A673 (cell line): ENCODE results near the gene MAML2. TPM values are rescaled to one million over a fixed set of nuclear protein-coding genes. Genes with fewer than 3 reads are reported as not detected.

Source experiments
- BruUV-seq: library from RNA; stranded (reverse); fragments of 400-500 nt; replicated peaks from 2 replicates; lab custom pipeline; 2021; lab: Mats Ljungman, UMichigan
- CTCF ChIA-PET: fragments of 300-600 bp; sonication (Branson Sonifier 250); formaldehyde crosslinking; loops from one replicate; lab custom pipeline; 2022; ENCODE audit warnings: antibody characterized with exemption; lab: Charles Lee
- POLR2A ChIA-PET: fragments of 300-600 bp; sonication (Branson Sonifier 250); formaldehyde crosslinking; loops from one replicate; lab custom pipeline; 2022; ENCODE audit warnings: antibody characterized with exemption; ENCODE audit not compliant: low non-redundant PET; lab: Charles Lee
- DNase-seq: peaks from one replicate; pipeline ENCODE4 v3.0.0-alpha.2; 2015; ENCODE audit warnings: low spot score
- H3K27ac ChIP-seq: fragments of 200-600 bp; sonication (generic); 2 replicates; pipeline ENCODE4 v1.5.1; 2016; ENCODE audit warnings: mixed run types, low read depth, mild to moderate bottlenecking, mixed read lengths, antibody characterized with exemption, low read length; ENCODE audit not compliant: poor library complexity, severe bottlenecking
- H3K27me3 ChIP-seq: fragments of 200-600 bp; sonication (generic); replicated peaks from 2 replicates; pipeline ENCODE4 v1.6.1; 2017; ENCODE audit warnings: mixed run types, low read depth, mild to moderate bottlenecking, mixed read lengths, antibody characterized with exemption, low read length; ENCODE audit not compliant: insufficient read depth, poor library complexity
- H3K36me3 ChIP-seq: fragments of 200-600 bp; sonication (generic); 2 replicates; pipeline ENCODE4 v1.6.1; 2016; ENCODE audit warnings: mixed run types, mild to moderate bottlenecking, mixed read lengths, antibody characterized with exemption, low read length; ENCODE audit not compliant: insufficient read depth, poor library complexity, severe bottlenecking
- H3K4me1 ChIP-seq: fragments of 200-600 bp; sonication (generic); 2 replicates; pipeline ENCODE4 v1.6.1; 2017; ENCODE audit warnings: mixed run types, mild to moderate bottlenecking, mixed read lengths, antibody characterized with exemption, low read length; ENCODE audit not compliant: insufficient read depth, poor library complexity, severe bottlenecking
- H3K4me3 ChIP-seq: fragments of 200-600 bp; sonication (generic); 2 replicates; pipeline ENCODE4 v1.5.1; 2016; ENCODE audit warnings: low read depth, mixed run types, mild to moderate bottlenecking, mixed read lengths, low read length; ENCODE audit not compliant: poor library complexity, severe bottlenecking
- H3K9me3 ChIP-seq: fragments of 200-600 bp; sonication (generic); 2 replicates; pipeline ENCODE4 v1.6.1; 2016; ENCODE audit warnings: mixed run types, low read depth, mild to moderate bottlenecking, mixed read lengths, antibody characterized with exemption, low read length; ENCODE audit not compliant: poor library complexity, severe bottlenecking
- CTCF ChIP-seq: fragments of 300-800, 200-600 bp; sonication (generic); conservative IDR thresholded peaks from 2 replicates; pipeline ENCODE4 v1.5.1; 2017; ENCODE audit warnings: low read depth, mild to moderate bottlenecking, antibody characterized with exemption, low read length, moderate library complexity, mixed read lengths
- EZH2 ChIP-seq: fragments of 200-600 bp; sonication (generic); IDR thresholded peaks from 2 replicates; pipeline ENCODE4 v1.6.1; 2017; ENCODE audit warnings: borderline replicate concordance, low read depth, mild to moderate bottlenecking, mixed read lengths, antibody characterized with exemption, low read length; ENCODE audit not compliant: poor library complexity, severe bottlenecking
- intact Hi-C: fragments of 100-400 bp; cut with micrococcal nuclease; formaldehyde crosslinking; loops from one replicate; pipeline ENCODE4 v1.10.0; 2022; ENCODE audit not compliant: unreplicated experiment
- total RNA-seq: library from RNA; stranded (reverse); gene quantifications from 2 replicates; pipeline ENCODE4 v1.2.3, GENCODE V29; 2021

Gene MAML2
- total RNA-seq, 1 experiment from 2014 or later, result 6.4 TPM

GRCh38 chr11:96280444-96280843 is 62.6 kb downstream of the MAML2 start:
- BruUV-seq, result no TSS peak

GRCh38 chr11:96279896-96280290 is 63.1 kb downstream of the MAML2 start:
- POLR2A ChIA-PET, result no interaction called here
- no peak for DNase-seq
- CTCF ChIA-PET, result interaction anchor here (1.1 to 1.7 kb wide), 2 partner anchors 63 kb away, joined by 3 to 5 read pairs; partner anchors contain the start of gene MAML2
- H3K36me3 ChIP-seq, result no peaks in the 10 kb centered on the region
- H3K27me3 ChIP-seq, result no peaks in the 10 kb centered on the region
- intact Hi-C loops, result no loop called here
- no TSS peak for BruUV-seq
- H3K9me3 ChIP-seq, result no peaks in the 10 kb centered on the region
- H3K4me1 ChIP-seq, result peaks cover 37% of the 10 kb centered on the region
- no peak for TF ChIP-seq EZH2
- TF ChIP-seq CTCF, result no peak
- H3K4me3 ChIP-seq, result no peak overlapping the region
- no peak overlapping the region for H3K27ac ChIP-seq

More at GRCh38 chr11:96280444-96280843, 62.6 kb downstream of the MAML2 start:
- no peaks in the 10 kb centered on the region for H3K9me3 ChIP-seq
- H3K27me3 ChIP-seq, result no peaks in the 10 kb centered on the region
- POLR2A ChIA-PET, result no interaction called here
- DNase-seq, result no peak
- TF ChIP-seq EZH2 (no peak), CTCF (no peak)
- CTCF ChIA-PET, result interaction anchor here (1.1 kb wide), 1 partner anchor 62 kb away, joined by 3 read pairs; the partner anchor contains the start of gene MAML2
- H3K4me1 ChIP-seq, result peaks cover 37% of the 10 kb centered on the region
- no peak overlapping the region for H3K4me3 ChIP-seq
- intact Hi-C loops, result no loop called here
- H3K27ac ChIP-seq, result no peak overlapping the region
- H3K36me3 ChIP-seq, result no peaks in the 10 kb centered on the region

GRCh38 chr11:96279018-96279895 is 63.7 kb downstream of the MAML2 start:
- no peaks in the 10 kb centered on the region for H3K27me3 ChIP-seq
- no peak overlapping the region for H3K4me3 ChIP-seq
- BruUV-seq, result no TSS peak
- peaks cover 37% of the 10 kb centered on the region for H3K4me1 ChIP-seq
- TF ChIP-seq EZH2 (no peak), CTCF (no peak)
- ChIA-PET POLR2A (no interaction called here), CTCF (interaction anchor here (1.7 kb wide), 1 partner anchor 64 kb away, joined by 5 read pairs; the partner anchor contains the start of gene MAML2)
- no peak for DNase-seq
- H3K27ac ChIP-seq, result no peak overlapping the region
- H3K36me3 ChIP-seq, result no peaks in the 10 kb centered on the region
- no peaks in the 10 kb centered on the region for H3K9me3 ChIP-seq
- intact Hi-C loops, result no loop called here
